Endothelial cell of umbilical vein (primary cell): ENCODE data around the gene MYL3.

Source experiments
- CTCF ChIP-seq, 2 donors: IDR thresholded peaks; 1 replicate in 1 of 2; 2 replicates in 1 of 2; pipeline ENCODE4 v1.5.1; 2011; ENCODE audit warnings: low read length in 2 of 2, mild to moderate bottlenecking in 2 of 2, moderate library complexity in 2 of 2, control low read depth in 1 of 2, inconsistent platforms in 1 of 2, low read depth in 1 of 2; ENCODE audit not compliant: insufficient read depth in 1 of 2; ENCODE audit errors: extremely low read depth in 1 of 2
- POLR2A ChIP-seq: IDR thresholded peaks from 2 replicates; pipeline ENCODE4 v1.6.1; 2012; ENCODE audit warnings: low read depth, mild to moderate bottlenecking, control low read depth, low read length
- POLR2AphosphoS5 ChIP-seq: IDR thresholded peaks from 2 replicates; pipeline ENCODE4 v1.6.1; 2012; ENCODE audit warnings: low read depth, mild to moderate bottlenecking, control low read depth, low read length, moderate library complexity; ENCODE audit not compliant: insufficient read depth

GRCh38 chr3:46907271-46907670 is 44.0 kb upstream of the MYL3 start:
- no peak for TF ChIP-seq POLR2A
- no peak for TF ChIP-seq CTCF (IDR thresholded peaks at IDR 0.05; ENCODE audit: extremely low read depth in 1 of 2, insufficient read depth in 1 of 2, low read depth in 1 of 2, low read length in 2 of 2)
- no peak for TF ChIP-seq POLR2AphosphoS5
